ENCODE results near the gene PRMT2. TPM values are rescaled to one million over a fixed set of nuclear protein-coding genes. Genes with fewer than 3 reads are reported as not detected.

PRMT2 gene
- total and polyA plus RNA-seq, 5 donors from 2014 or later = 90.4 to 202 (median 150) TPM

GRCh38 chr21:46636550-46637285 is 1.2 kb downstream of the PRMT2 start:
- H3K9me3 Mint-ChIP-seq = no peaks in the 10 kb centered on the region
- H3K36me3 Mint-ChIP-seq = peaks cover 21% of the 10 kb centered on the region
- Histone ChIP-seq H3K9me3 (ENCODE audit: control insufficient read depth in 2 of 2, low read length in 2 of 2) (no peaks in the 10 kb centered on the region), H3K27me3 (ENCODE audit: control insufficient read depth, insufficient read depth, low read length) (no peaks in the 10 kb centered on the region), H3K4me1 (ENCODE audit: control insufficient read depth, insufficient read depth, low read length, poor library complexity, severe bottlenecking) (peaks cover 55% of the 10 kb centered on the region), H3K27ac (ENCODE audit: insufficient read depth, low read length, poor library complexity, severe bottlenecking) (peak overlapping the region; percentile 92), H3K4me3 (ENCODE audit: low read depth, low read length) (peak overlapping the region; percentile 83), H3K36me3 (ENCODE audit: control insufficient read depth, insufficient read depth, low read length) (peaks cover 8% of the 10 kb centered on the region)
- DNase-seq = peak in 1 of 3 donors; percentile 67
- H3K27ac Mint-ChIP-seq = peak overlapping the region; percentile 88 to 97 (median 93)
- H3K4me1 Mint-ChIP-seq = peaks cover 37 to 84% (median 57%) of the 10 kb centered on the region in 4 donors
- H3K4me3 Mint-ChIP-seq = peak overlapping the region; percentile 87 to 98 (median 98)
- H3K27me3 Mint-ChIP-seq = no peaks in the 10 kb centered on the region
- no peak for ATAC-seq (ENCODE audit: low read depth in 2 of 2)

GRCh38 chr21:46637952-46638746 is 2.7 kb downstream of the PRMT2 start:
- H3K27ac ChIP-seq (ENCODE audit: insufficient read depth, low read length, poor library complexity, severe bottlenecking) = peak overlapping the region; percentile 6
- no peaks in the 10 kb centered on the region for H3K9me3 ChIP-seq (ENCODE audit: control insufficient read depth in 2 of 2, low read length in 2 of 2)
- ATAC-seq (ENCODE audit: low read depth in 2 of 2) = no peak
- H3K27me3 Mint-ChIP-seq = no peaks in the 10 kb centered on the region
- peaks cover 23% of the 10 kb centered on the region for H3K36me3 Mint-ChIP-seq
- peak in 1 of 3 donors; percentile 16 for DNase-seq
- H3K27ac Mint-ChIP-seq = peak overlapping the region; percentile 21 to 32 (median 28)
- peaks cover 37 to 78% (median 53%) of the 10 kb centered on the region in 4 donors for H3K4me1 Mint-ChIP-seq
- H3K4me1 ChIP-seq (ENCODE audit: control insufficient read depth, insufficient read depth, low read length, poor library complexity, severe bottlenecking) = peaks cover 52% of the 10 kb centered on the region
- H3K9me3 Mint-ChIP-seq = no peaks in the 10 kb centered on the region
- no peaks in the 10 kb centered on the region for H3K27me3 ChIP-seq (ENCODE audit: control insufficient read depth, insufficient read depth, low read length)
- peak overlapping the region; percentile 83 for H3K4me3 ChIP-seq (ENCODE audit: low read depth, low read length)
- H3K36me3 ChIP-seq (ENCODE audit: control insufficient read depth, insufficient read depth, low read length) = peaks cover 19% of the 10 kb centered on the region
- H3K4me3 Mint-ChIP-seq = peak overlapping the region; percentile 56 to 98 (median 84)

GRCh38 chr21:46639489-46640386 is 4.3 kb downstream of the PRMT2 start:
- Mint-ChIP-seq H3K27me3 (no peaks in the 10 kb centered on the region), H3K9me3 (no peaks in the 10 kb centered on the region), H3K27ac (peak overlapping the region in 2 of 3 donors; percentile 13 to 60), H3K4me1 (peaks cover 37 to 62% (median 46%) of the 10 kb centered on the region in 4 donors), H3K36me3 (peaks cover 23% of the 10 kb centered on the region), H3K4me3 (peak overlapping the region; percentile 54 to 98 (median 84))
- H3K36me3 ChIP-seq (ENCODE audit: control insufficient read depth, insufficient read depth, low read length) = peaks cover 33% of the 10 kb centered on the region
- H3K4me3 ChIP-seq (ENCODE audit: low read depth, low read length) = peak overlapping the region; percentile 83
- H3K4me1 ChIP-seq (ENCODE audit: control insufficient read depth, insufficient read depth, low read length, poor library complexity, severe bottlenecking) = peaks cover 40% of the 10 kb centered on the region
- no peaks in the 10 kb centered on the region for H3K9me3 ChIP-seq (ENCODE audit: control insufficient read depth in 2 of 2, low read length in 2 of 2)
- DNase-seq (peak in 2 of 3 donors; percentile 35 to 36), ATAC-seq (ENCODE audit: low read depth in 2 of 2) (no peak)
- H3K27ac ChIP-seq (ENCODE audit: insufficient read depth, low read length, poor library complexity, severe bottlenecking) = no peak overlapping the region
- H3K27me3 ChIP-seq (ENCODE audit: control insufficient read depth, insufficient read depth, low read length) = no peaks in the 10 kb centered on the region

- Mint-ChIP-seq H3K4me1 (peaks cover 37 to 53% (median 49%) of the 10 kb centered on the region in 4 donors), H3K27me3 (no peaks in the 10 kb centered on the region), H3K27ac (peak overlapping the region in 2 of 3 donors; percentile 70 to 80), H3K36me3 (peaks cover 36% of the 10 kb centered on the region), H3K9me3 (no peaks in the 10 kb centered on the region), H3K4me3 (no peak overlapping the region)
- peaks cover 52% of the 10 kb centered on the region for H3K36me3 ChIP-seq (ENCODE audit: control insufficient read depth, insufficient read depth, low read length)
- H3K27ac ChIP-seq (ENCODE audit: insufficient read depth, low read length, poor library complexity, severe bottlenecking) = no peak overlapping the region
- DNase-seq (no peak), ATAC-seq (ENCODE audit: low read depth in 2 of 2) (no peak)
- H3K9me3 ChIP-seq (ENCODE audit: control insufficient read depth in 2 of 2, low read length in 2 of 2) = no peaks in the 10 kb centered on the region
- H3K4me1 ChIP-seq (ENCODE audit: control insufficient read depth, insufficient read depth, low read length, poor library complexity, severe bottlenecking) = peaks cover 24% of the 10 kb centered on the region
- H3K4me3 ChIP-seq (ENCODE audit: low read depth, low read length) = no peak overlapping the region
- H3K27me3 ChIP-seq (ENCODE audit: control insufficient read depth, insufficient read depth, low read length) = no peaks in the 10 kb centered on the region
These were observed 6.2 kb downstream of the PRMT2 start for GRCh38 chr21:46641656-46642055.

GRCh38 chr21:46643379-46644177 is 8.1 kb downstream of the PRMT2 start:
- no peak overlapping the region for H3K27ac Mint-ChIP-seq
- H3K9me3 Mint-ChIP-seq = no peaks in the 10 kb centered on the region
- H3K27ac ChIP-seq (ENCODE audit: insufficient read depth, low read length, poor library complexity, severe bottlenecking) = no peak overlapping the region
- no peak overlapping the region for H3K4me3 ChIP-seq (ENCODE audit: low read depth, low read length)
- no peaks in the 10 kb centered on the region for H3K9me3 ChIP-seq (ENCODE audit: control insufficient read depth in 2 of 2, low read length in 2 of 2)
- DNase-seq = no peak
- H3K4me1 Mint-ChIP-seq = peaks cover 26 to 48% (median 38%) of the 10 kb centered on the region in 4 donors
- no peak overlapping the region for H3K4me3 Mint-ChIP-seq
- no peaks in the 10 kb centered on the region for H3K27me3 ChIP-seq (ENCODE audit: control insufficient read depth, insufficient read depth, low read length)
- H3K36me3 ChIP-seq (ENCODE audit: control insufficient read depth, insufficient read depth, low read length) = peaks cover 71% of the 10 kb centered on the region
- peaks cover 5% of the 10 kb centered on the region for H3K4me1 ChIP-seq (ENCODE audit: control insufficient read depth, insufficient read depth, low read length, poor library complexity, severe bottlenecking)
- H3K27me3 Mint-ChIP-seq = no peaks in the 10 kb centered on the region
- no peak for ATAC-seq (ENCODE audit: low read depth in 2 of 2)
- H3K36me3 Mint-ChIP-seq = peaks cover 53% of the 10 kb centered on the region

- ATAC-seq (ENCODE audit: low read depth in 2 of 2) = no peak
These were observed 10.4 kb downstream of the PRMT2 start for GRCh38 chr21:46645840-46646239.

More at GRCh38 chr21:46645840-46646239, 10.4 kb downstream of the PRMT2 start:
- DNase-seq = no peak
- peaks cover 93% of the 10 kb centered on the region for H3K36me3 ChIP-seq (ENCODE audit: control insufficient read depth, insufficient read depth, low read length)
- no peak overlapping the region for H3K4me3 ChIP-seq (ENCODE audit: low read depth, low read length)
- no peaks in the 10 kb centered on the region for H3K9me3 ChIP-seq (ENCODE audit: control insufficient read depth in 2 of 2, low read length in 2 of 2)
- no peak overlapping the region for H3K27ac ChIP-seq (ENCODE audit: insufficient read depth, low read length, poor library complexity, severe bottlenecking)
- peaks cover 0 to 2% (median 0%) of the 10 kb centered on the region in 7 donors for H3K9me3 Mint-ChIP-seq
- H3K4me1 Mint-ChIP-seq = peaks cover 7 to 28% (median 20%) of the 10 kb centered on the region in 4 donors
- H3K4me3 Mint-ChIP-seq = no peak overlapping the region
- no peaks in the 10 kb centered on the region for H3K27me3 ChIP-seq (ENCODE audit: control insufficient read depth, insufficient read depth, low read length)
- H3K4me1 ChIP-seq (ENCODE audit: control insufficient read depth, insufficient read depth, low read length, poor library complexity, severe bottlenecking) = no peaks in the 10 kb centered on the region
- peak overlapping the region in 1 of 3 donors; percentile 1 for H3K27ac Mint-ChIP-seq
- no peaks in the 10 kb centered on the region for H3K27me3 Mint-ChIP-seq
- H3K36me3 Mint-ChIP-seq = peaks cover 57% of the 10 kb centered on the region

All from CD4-positive, CD25-positive, alpha-beta regulatory T cell (primary cell).